Measurements from ENCODE around the gene SLC44A4. TPM values are rescaled to one million over a fixed set of nuclear protein-coding genes. Genes with fewer than 3 reads are reported as not detected.
"Not testable (repeated sequence)": the region's sequence is repeated elsewhere in the genome, so short reads cannot be mapped to it uniquely, and the experiment has no call there.

The SLC44A4 gene
- total RNA-seq, 1 donor from 2014 or later, result not detected

- Mint-ChIP-seq H3K4me3 (ENCODE audit: unreplicated experiment) (peak within 1 kb of the TSS; percentile 86), H3K27me3 (ENCODE audit: low read depth) (no peaks in the 10 kb centered on the region), H3K4me1 (ENCODE audit: low read depth) (peaks cover 44% of the 10 kb centered on the region), H3K27ac (ENCODE audit: unreplicated experiment) (peak within 1 kb of the TSS; percentile 98), H3K36me3 (ENCODE audit: low read depth) (no peaks in the 10 kb centered on the region), H3K9me3 (ENCODE audit: low read depth) (no peaks in the 10 kb centered on the region)
- no peak for TF ChIP-seq CTCF (IDR thresholded peaks at IDR 0.05)
- peak; percentile 99 for DNase-seq (ENCODE audit: low spot score)
These were observed 51.3 kb downstream of the SLC44A4 start, which contains the start of gene HSPA1B for GRCh38 chr6:31827286-31828079. TSS of gene HSPA1B (plus strand) at chr6:31827738. CDS start at chr6:31827951, 213 bp downstream.

- Mint-ChIP-seq H3K4me1 (ENCODE audit: low read depth) (peaks cover 49% of the 10 kb centered on the region), H3K27me3 (ENCODE audit: low read depth) (no peaks in the 10 kb centered on the region), H3K4me3 (ENCODE audit: unreplicated experiment) (peak overlapping the region; percentile 86), H3K36me3 (ENCODE audit: low read depth) (no peaks in the 10 kb centered on the region), H3K9me3 (ENCODE audit: low read depth) (no peaks in the 10 kb centered on the region), H3K27ac (ENCODE audit: unreplicated experiment) (peak overlapping the region; percentile 98)
- peak; percentile 64 for DNase-seq (ENCODE audit: low spot score)
- TF ChIP-seq CTCF (IDR thresholded peaks at IDR 0.05), result no peak
These were observed 52.0 kb downstream of the SLC44A4 start for GRCh38 chr6:31826793-31827285.

GRCh38 chr6:31825553-31825952 is 53.2 kb downstream of the SLC44A4 start:
- DNase-seq (ENCODE audit: low spot score), result no peak
- H3K9me3 Mint-ChIP-seq (ENCODE audit: low read depth), result no peaks in the 10 kb centered on the region
- H3K4me1 Mint-ChIP-seq (ENCODE audit: low read depth), result peaks cover 47% of the 10 kb centered on the region
- H3K36me3 Mint-ChIP-seq (ENCODE audit: low read depth), result no peaks in the 10 kb centered on the region
- H3K4me3 Mint-ChIP-seq (ENCODE audit: unreplicated experiment), result no peak overlapping the region
- no peaks in the 10 kb centered on the region for H3K27me3 Mint-ChIP-seq (ENCODE audit: low read depth)
- no peak for TF ChIP-seq CTCF (IDR thresholded peaks at IDR 0.05)
- H3K27ac Mint-ChIP-seq (ENCODE audit: unreplicated experiment), result peak overlapping the region; percentile 98

- H3K27ac Mint-ChIP-seq (ENCODE audit: unreplicated experiment), result peak overlapping the region; percentile 13
- not testable (repeated sequence) for H3K4me3 Mint-ChIP-seq (ENCODE audit: unreplicated experiment)
These were observed 55.1 kb downstream of the SLC44A4 start for GRCh38 chr6:31823592-31824196.

GRCh38 chr6:31822036-31822821 is 56.6 kb downstream of the SLC44A4 start:
- H3K4me1 Mint-ChIP-seq (ENCODE audit: low read depth), result peaks cover 58% of the 10 kb centered on the region

More at GRCh38 chr6:31823592-31824196, 55.1 kb downstream of the SLC44A4 start:
- not testable (repeated sequence) for DNase-seq (ENCODE audit: low spot score); H3K36me3 Mint-ChIP-seq (ENCODE audit: low read depth); H3K9me3 Mint-ChIP-seq (ENCODE audit: low read depth); H3K27me3 Mint-ChIP-seq (ENCODE audit: low read depth)
- peaks cover 44% of the 10 kb centered on the region for H3K4me1 Mint-ChIP-seq (ENCODE audit: low read depth)

More at GRCh38 chr6:31822036-31822821, 56.6 kb downstream of the SLC44A4 start:
- peak; percentile 58 for DNase-seq (ENCODE audit: low spot score)
- no peak for TF ChIP-seq CTCF (IDR thresholded peaks at IDR 0.05)
- H3K36me3 Mint-ChIP-seq (ENCODE audit: low read depth), result no peaks in the 10 kb centered on the region
- no peaks in the 10 kb centered on the region for H3K9me3 Mint-ChIP-seq (ENCODE audit: low read depth)
- peak overlapping the region; percentile 86 for H3K4me3 Mint-ChIP-seq (ENCODE audit: unreplicated experiment)
- peak overlapping the region; percentile 99 for H3K27ac Mint-ChIP-seq (ENCODE audit: unreplicated experiment)
- H3K27me3 Mint-ChIP-seq (ENCODE audit: low read depth), result no peaks in the 10 kb centered on the region

Measured in chondrocyte (in vitro differentiated cells).